ENCODE measurements around the gene PVR.
"Not testable (repeated sequence)": the region's sequence is repeated elsewhere in the genome, so short reads cannot be mapped to it uniquely, and the experiment has no call there.

PVR gene

DNA sequence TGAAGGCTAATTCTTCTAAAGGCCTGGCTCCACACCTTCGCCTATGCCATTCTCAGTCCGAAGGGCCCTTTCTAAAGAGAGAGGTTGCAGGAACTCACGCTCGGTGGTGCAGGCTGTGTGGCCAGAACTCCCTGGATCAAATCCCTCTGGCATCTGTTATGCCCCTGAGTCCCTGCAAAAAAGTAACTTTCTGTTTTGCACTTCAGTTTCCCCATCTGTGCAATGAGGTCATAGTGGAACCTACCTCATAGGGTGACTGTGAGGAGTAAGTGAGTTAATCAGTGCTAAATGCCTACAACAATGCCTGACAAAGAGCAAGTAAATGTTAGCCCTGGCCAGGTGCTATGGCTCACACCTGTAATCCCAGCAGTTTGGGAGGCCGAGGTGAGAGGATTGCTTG, 23.0 kb upstream of the PVR start:
- no peak overlapping the region for H3K27ac ChIP-seq
- no peaks in the 10 kb centered on the region for H3K36me3 ChIP-seq (replicated peaks)
- H3K27me3 ChIP-seq (replicated peaks), result no peaks in the 10 kb centered on the region
- TF ChIP-seq CTCF (IDR thresholded peaks at IDR 0.05; ENCODE audit: low read depth, low read length, missing control alignments), result no peak
- no peak for DNase-seq
- no peak overlapping the region for H3K4me3 ChIP-seq (ENCODE audit: low read depth, low read length)
- in situ Hi-C loops (cut with HindIII; ENCODE audit: low pct_ligation_motif_present, low sequenced_read_pairs), result no loop called here

GRCh38 chr19:44621367-44621766, 22.3 kb upstream of the PVR start:
- Histone ChIP-seq H3K4me3 (ENCODE audit: low read depth, low read length) (no peak overlapping the region), H3K27ac (no peak overlapping the region), H3K36me3 (replicated peaks) (no peaks in the 10 kb centered on the region), H3K27me3 (replicated peaks) (no peaks in the 10 kb centered on the region)
- DNase-seq, result no peak
- in situ Hi-C loops (cut with HindIII; ENCODE audit: low pct_ligation_motif_present, low sequenced_read_pairs), result no loop called here
- no peak for TF ChIP-seq CTCF (IDR thresholded peaks at IDR 0.05; ENCODE audit: low read depth, low read length, missing control alignments)

DNA sequence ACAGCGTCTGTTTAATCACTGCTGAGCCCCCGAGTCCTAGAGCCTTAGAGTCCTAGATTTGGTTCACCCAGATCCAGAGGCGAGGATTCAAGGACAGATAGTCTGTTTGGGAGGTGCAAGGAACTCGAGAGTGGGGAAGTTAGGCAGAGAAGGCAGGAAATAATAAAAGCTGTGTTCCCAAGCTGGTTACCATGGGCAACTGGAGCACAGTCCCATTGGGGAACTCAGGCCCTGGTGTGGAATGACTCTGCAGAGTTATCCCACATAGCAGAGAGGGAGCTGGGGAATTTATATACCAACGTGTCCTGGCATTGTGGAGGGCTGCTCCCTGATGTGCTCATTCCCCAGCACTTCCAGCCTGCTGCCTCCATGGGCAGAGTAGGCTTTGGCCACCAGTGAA, 20.6 kb upstream of the PVR start:
- H3K36me3 ChIP-seq (replicated peaks), result no peaks in the 10 kb centered on the region
- in situ Hi-C loops (cut with HindIII; ENCODE audit: low pct_ligation_motif_present, low sequenced_read_pairs), result no loop called here
- TF ChIP-seq CTCF (IDR thresholded peaks at IDR 0.05; ENCODE audit: low read depth, low read length, missing control alignments), result no peak
- H3K4me3 ChIP-seq (ENCODE audit: low read depth, low read length), result no peak overlapping the region
- no peak overlapping the region for H3K27ac ChIP-seq
- peak; percentile 39 for DNase-seq
- H3K27me3 ChIP-seq (replicated peaks), result no peaks in the 10 kb centered on the region

- Histone ChIP-seq H3K27me3 (replicated peaks) (no peaks in the 10 kb centered on the region), H3K4me3 (ENCODE audit: low read depth, low read length) (no peak overlapping the region), H3K27ac (no peak overlapping the region), H3K36me3 (replicated peaks) (no peaks in the 10 kb centered on the region)
- in situ Hi-C loops (cut with HindIII; ENCODE audit: low pct_ligation_motif_present, low sequenced_read_pairs), result no loop called here
- DNase-seq, result no peak
- no peak for TF ChIP-seq CTCF (IDR thresholded peaks at IDR 0.05; ENCODE audit: low read depth, low read length, missing control alignments)
Observed at GRCh38 chr19:44623626-44624025, 20.1 kb upstream of the PVR start.

- in situ Hi-C loops (cut with HindIII; ENCODE audit: low pct_ligation_motif_present, low sequenced_read_pairs), result no loop called here
- H3K36me3 ChIP-seq (replicated peaks), result no peaks in the 10 kb centered on the region
- H3K27ac ChIP-seq, result no peak overlapping the region
- no peak for TF ChIP-seq CTCF (IDR thresholded peaks at IDR 0.05; ENCODE audit: low read depth, low read length, missing control alignments)
- no peak overlapping the region for H3K4me3 ChIP-seq (ENCODE audit: low read depth, low read length)
- no peak for DNase-seq
- no peaks in the 10 kb centered on the region for H3K27me3 ChIP-seq (replicated peaks)
Observed at GRCh38 chr19:44624840-44625354, 18.8 kb upstream of the PVR start.

GRCh38 chr19:44625637-44626036, 18.1 kb upstream of the PVR start:
- H3K36me3 ChIP-seq (replicated peaks); in situ Hi-C loops (cut with HindIII; ENCODE audit: low pct_ligation_motif_present, low sequenced_read_pairs); H3K27me3 ChIP-seq (replicated peaks); H3K4me3 ChIP-seq (ENCODE audit: low read depth, low read length): not testable (repeated sequence)
- peak; percentile 71 for DNase-seq
- peak overlapping the region; percentile 77 for H3K27ac ChIP-seq

Data from brain microvascular endothelial cell (primary cell).